NCI-H345 (cell line): ENCODE data around the gene OR13D1.
"Not testable (repeated sequence)": the region's sequence is repeated elsewhere in the genome, so short reads cannot be mapped to it uniquely, and the experiment has no call there.

Experiments used
- DNase-seq: peaks from one replicate; lab custom pipeline; 2025; lab: John Stamatoyannopoulos, UW

The OR13D1 gene, protein sequence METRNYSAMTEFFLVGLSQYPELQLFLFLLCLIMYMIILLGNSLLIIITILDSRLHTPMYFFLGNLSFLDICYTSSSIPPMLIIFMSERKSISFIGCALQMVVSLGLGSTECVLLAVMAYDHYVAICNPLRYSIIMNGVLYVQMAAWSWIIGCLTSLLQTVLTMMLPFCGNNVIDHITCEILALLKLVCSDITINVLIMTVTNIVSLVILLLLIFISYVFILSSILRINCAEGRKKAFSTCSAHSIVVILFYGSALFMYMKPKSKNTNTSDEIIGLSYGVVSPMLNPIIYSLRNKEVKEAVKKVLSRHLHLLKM

GRCh38 chr9:104694218-104694617, at the start of gene OR13D1:
Gene OR13D1, plus strand, starts transcription at chr9:104694518. Its CDS starts 0 bp downstream, at chr9:104694518.
- no peak for DNase-seq

DNA sequence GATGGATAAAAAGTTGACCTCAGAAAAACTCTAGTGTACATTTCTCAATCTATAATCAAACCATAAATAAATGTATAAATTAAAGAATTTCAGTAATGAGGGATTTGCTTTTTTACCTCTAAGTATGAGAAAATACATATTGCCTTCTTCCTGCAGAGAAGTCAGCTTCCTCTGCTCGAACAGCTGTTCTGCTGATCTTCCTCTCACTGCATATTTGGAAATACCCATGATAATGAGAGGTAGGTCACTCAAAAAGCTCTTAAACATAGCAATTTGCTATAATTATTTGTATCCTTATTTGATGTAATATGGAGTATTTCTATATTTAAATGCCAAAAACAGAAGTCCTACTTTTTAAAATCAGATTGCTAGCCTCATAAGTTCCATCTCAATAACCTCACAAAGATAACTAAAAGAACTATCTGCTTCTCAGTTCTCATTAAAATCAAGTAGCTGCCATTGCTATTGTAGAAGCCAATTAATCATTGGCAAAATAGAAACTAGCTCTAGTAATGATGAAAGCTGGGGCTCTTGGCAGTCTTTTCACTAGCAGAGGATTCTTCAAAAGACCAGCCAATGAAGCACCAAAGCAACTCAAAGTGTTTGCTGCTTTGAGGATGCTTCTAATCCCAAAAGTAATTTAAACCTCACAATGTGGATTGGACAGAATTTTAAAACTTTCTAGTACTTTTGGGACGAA, 35.7 kb upstream of the OR13D1 start:
- DNase-seq: no peak

GRCh38 chr9:104675611-104676010, 18.7 kb upstream of the OR13D1 start:
- DNase-seq: no peak

DNA sequence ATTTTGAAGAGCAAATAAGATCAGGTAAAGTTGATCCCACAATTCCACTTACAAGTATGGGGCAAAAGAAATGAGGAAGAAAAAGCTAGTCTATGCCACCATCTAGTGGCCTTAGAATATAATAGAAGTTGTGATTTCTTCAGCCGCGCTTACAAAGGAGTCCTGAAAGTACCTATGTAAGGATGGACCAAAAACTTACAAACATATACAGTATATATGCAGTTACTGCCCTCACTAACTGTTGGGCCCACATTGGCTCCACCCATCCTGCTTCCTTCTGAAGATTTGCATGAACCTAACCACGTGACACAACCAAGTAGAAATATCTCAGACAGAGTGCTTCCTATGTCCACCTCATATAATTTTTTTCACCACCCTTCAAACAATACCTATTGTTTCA, 11.7 kb upstream of the OR13D1 start:
- peak; percentile 63 for DNase-seq

GRCh38 chr9:104686081-104686480, 8.2 kb upstream of the OR13D1 start:
- no peak for DNase-seq

DNA sequence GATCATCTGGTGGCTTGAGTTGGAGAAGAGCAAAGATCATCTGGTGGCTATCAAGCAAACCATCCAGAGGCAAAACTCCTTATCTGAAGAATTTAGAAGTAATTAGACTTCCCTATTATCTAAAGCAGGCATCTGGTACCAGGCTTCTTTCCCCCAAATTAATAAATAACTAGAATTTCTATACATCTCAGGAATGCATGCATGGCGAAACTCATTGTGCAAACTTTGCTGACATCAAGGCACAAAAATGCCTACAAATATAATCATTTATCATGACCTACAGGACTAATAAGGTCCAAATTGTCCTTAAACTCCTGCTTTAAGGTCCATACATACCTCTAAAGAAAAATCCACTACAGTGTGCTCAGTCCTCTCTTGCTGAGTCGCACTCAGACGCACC, 6.0 kb downstream of the OR13D1 start:
- DNase-seq: no peak

GRCh38 chr9:104708737-104709136, 14.4 kb downstream of the OR13D1 start:
- DNase-seq: not testable (repeated sequence)

DNA sequence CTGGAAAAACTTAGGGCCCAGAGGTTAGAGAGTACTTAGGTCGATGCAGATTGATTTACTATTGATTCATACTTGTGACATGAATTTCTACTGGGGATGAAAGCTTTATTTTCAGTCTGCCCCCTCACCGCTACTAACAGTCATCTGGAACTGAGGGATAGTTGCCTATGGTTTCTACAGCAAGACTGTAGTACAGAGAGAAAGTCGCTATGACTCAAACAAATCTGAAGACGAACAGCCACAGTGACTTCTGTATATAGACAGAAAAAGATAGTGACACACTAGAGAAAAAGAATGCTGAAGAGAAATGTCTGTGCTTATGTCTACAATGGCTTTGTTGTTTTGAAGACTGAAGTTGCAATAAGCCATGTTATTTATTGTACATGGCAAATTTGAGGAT, 17.3 kb downstream of the OR13D1 start:
- DNase-seq: no peak

DNA sequence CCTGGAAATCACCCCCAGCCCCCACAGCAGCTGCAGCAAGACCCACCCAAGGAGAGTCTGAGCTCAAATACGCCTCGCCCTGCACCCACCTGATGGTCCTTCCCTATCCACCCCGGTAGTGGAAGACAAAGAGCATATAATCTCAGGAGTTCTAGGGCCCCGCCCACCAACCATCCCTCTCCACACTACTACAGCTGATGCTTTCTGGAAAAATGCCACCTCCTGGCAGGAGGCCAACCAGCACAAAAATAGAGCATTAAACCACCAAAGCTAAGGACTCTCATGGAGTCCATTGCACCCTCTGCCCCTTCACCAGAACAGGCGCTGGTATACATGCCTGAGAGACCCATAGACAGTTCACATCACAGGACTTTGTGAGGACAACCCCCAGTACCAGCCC, 30.7 kb downstream of the OR13D1 start:
- DNase-seq: peak; percentile 57

GRCh38 chr9:104738452-104738851, 44.1 kb downstream of the OR13D1 start:
- DNase-seq: no peak

GRCh38 chr9:104740621-104741020, 46.3 kb downstream of the OR13D1 start:
- DNase-seq: no peak

GRCh38 chr9:104743376-104743985, 49.2 kb downstream of the OR13D1 start:
- peak; percentile 64 for DNase-seq
